Measurements from ENCODE around the gene ZC3HAV1L. TPM values are rescaled to one million over a fixed set of nuclear protein-coding genes. Genes with fewer than 3 reads are reported as not detected.

The ZC3HAV1L gene
- total and polyA plus RNA-seq, 2 of the 13 experiments (the other 11 are each of a cell fraction or from before 2014, with no cell fraction given), result 8.4 to 11.1 TPM

- H3K36me3 ChIP-seq (replicated peaks in 1 of 2; ENCODE audit: control insufficient read depth in 1 of 2, insufficient read depth in 2 of 2, low read length in 2 of 2), result no peaks in the 10 kb centered on the region
- H3K4me2 ChIP-seq (ENCODE audit: low read depth, low read length), result peak within 1 kb of the TSS; percentile 95
- H3K9me3 ChIP-seq (ENCODE audit: low read length), result no peaks in the 10 kb centered on the region
- in situ Hi-C loops (cut with HindIII; ENCODE audit: extremely low pct_ligation_motif_present, low pct_unique_long_range_greater_than_20kb), result loop anchor here (5.0 kb wide), 1 partner anchor 94 kb away; no protein-coding TSS in a partner anchor
- H3K9ac ChIP-seq (ENCODE audit: insufficient read depth, low read depth, low read length), result peak within 1 kb of the TSS; percentile 65
- 37% methylated on average over 11 of the region's 105 CpGs for WGBS (ENCODE audit: low lambda C conversion rate)
- ChIA-PET POLR2A (no interaction called here), CTCF (ENCODE audit: low intra/inter-chr PET ratio, low total read pairs) (interaction anchor here (1.2 kb wide), 1 partner anchor 95 kb away, joined by 3 read pairs; no protein-coding TSS in a partner anchor)
- FAIRE-seq (no peak), DNase-seq (ENCODE audit: low spot score) (peak; percentile 33), ATAC-seq (peak; percentile 83)
- no peaks in the 10 kb centered on the region for H3K79me2 ChIP-seq (ENCODE audit: insufficient read depth, low read length)
- intact Hi-C loops (cut with micrococcal nuclease; ENCODE audit: unreplicated experiment), result loop anchor here (1.0 kb wide), 1 partner anchor 95 kb away; no protein-coding TSS in a partner anchor
- no peaks in the 10 kb centered on the region for H4K20me1 ChIP-seq (ENCODE audit: insufficient read depth, low read length)
- H3K27me3 ChIP-seq (ENCODE audit: control insufficient read depth in 1 of 2, insufficient read depth in 2 of 2, low read length in 2 of 2), result peaks cover 2 to 24% of the 10 kb centered on the region in 2 experiments; a peak in 3 of 5 replicates
- H2AFZ ChIP-seq (ENCODE audit: low read length), result peak within 1 kb of the TSS; percentile 11
- BruUV-seq (replicated peaks), result no TSS peak
- H3K4me1 ChIP-seq (ENCODE audit: insufficient read depth, low read length), result peaks cover 20% of the 10 kb centered on the region
- no peak within 1 kb of the TSS for H3K27ac ChIP-seq (ENCODE audit: extremely low read length, insufficient read depth, low read length)
- peak within 1 kb of the TSS; percentile 77 to 92 (median 79) for H3K4me3 ChIP-seq (replicated peaks in 1 of 3; ENCODE audit: insufficient read depth in 1 of 3, low read depth in 2 of 3, low read length in 3 of 3)
- TF ChIP-seq ZBTB4 (CRISPR knock-in tag; IDR thresholded peaks at IDR 0.05; ENCODE audit: borderline replicate concordance), result 0 out of 2 replicates have a peak, but pooled peaks have one; percentile 50
- TF ChIP-seq PATZ1 (CRISPR knock-in tag; IDR thresholded peaks at IDR 0.05), result no peak
- no peak for TF ChIP-seq TFAP4 (IDR thresholded peaks at IDR 0.05; ENCODE audit: borderline replicate concordance, low read depth)
- no peak for TF ChIP-seq ATF4 (CRISPR knock-in tag; IDR thresholded peaks at IDR 0.05)
- no peak for TF ChIP-seq HMGXB3 (CRISPR knock-in tag; IDR thresholded peaks at IDR 0.05; ENCODE audit: borderline replicate concordance)
- TF ChIP-seq ATF5 (CRISPR knock-in tag; IDR thresholded peaks at IDR 0.05; ENCODE audit: low read depth), result no peak
- no peak; the same call in 1 of the 2 replicates for TF ChIP-seq GABPA (IDR thresholded peaks at IDR 0.05; ENCODE audit: low read depth, low read length)
- no peak for TF ChIP-seq GABPA (CRISPR knock-in tag; IDR thresholded peaks at IDR 0.05; ENCODE audit: low read depth)
Observed at GRCh38 chr7:138981332-138982203, 54.3 kb downstream of the ZC3HAV1L start, which contains the start of gene KIAA1549. KIAA1549 (minus strand) TSS chr7:138981389; CDS start chr7:138981269, 120 bp downstream.

All from HepG2 (cell line).